GM23338 (cell line): ENCODE data around the gene QRICH2. TPM values are rescaled to one million over a fixed set of nuclear protein-coding genes. Genes with fewer than 3 reads are reported as not detected.

ENCODE experiments used
- ATAC-seq: fragments of 200-7000 bp; cut with Tn5 transposase; 3 replicates; pipeline ENCODE4 v1.9.1; 2020
- DNase-seq: peaks from one replicate; pipeline ENCODE4 v3.0.0-alpha.2; 2015; ENCODE audit warnings: low spot score
- H2AFZ ChIP-seq: fragments of 200-600 bp; sonication (generic); 2 replicates; pipeline ENCODE4 v1.8.0; 2016; ENCODE audit warnings: antibody characterized with exemption, mild to moderate bottlenecking, moderate library complexity
- H3F3A ChIP-seq: fragments of 200-600 bp; sonication (generic); replicated peaks from 2 replicates; pipeline ENCODE4 v1.8.0; 2017; ENCODE audit warnings: antibody characterized with exemption, mixed run types, low read depth
- H3K27ac ChIP-seq: fragments of 200-600 bp; sonication (generic); 2 replicates; pipeline ENCODE4 v1.6.1; 2016; ENCODE audit warnings: low read depth
- H3K27me3 ChIP-seq: fragments of 200-600 bp; sonication (generic); 2 replicates; pipeline ENCODE4 v1.8.0; 2016; ENCODE audit warnings: mild to moderate bottlenecking, mixed run types, moderate library complexity; ENCODE audit not compliant: insufficient read depth
- H3K36me3 ChIP-seq: fragments of 200-600 bp; sonication (generic); 2 replicates; pipeline ENCODE4 v1.8.0; 2016; ENCODE audit warnings: mild to moderate bottlenecking; ENCODE audit not compliant: insufficient read depth
- H3K4me1 ChIP-seq: fragments of 200-600 bp; sonication (generic); 2 replicates; pipeline ENCODE4 v1.8.0; 2016; ENCODE audit warnings: mild to moderate bottlenecking, moderate library complexity; ENCODE audit not compliant: insufficient read depth
- H3K4me2 ChIP-seq: fragments of 200-600 bp; sonication (generic); 2 replicates; pipeline ENCODE4 v1.7.1; 2017; ENCODE audit warnings: mixed run types
- H3K4me3 ChIP-seq: fragments of 200-600 bp; sonication (generic); 2 replicates; pipeline ENCODE4 v1.6.1; 2016; ENCODE audit warnings: mixed run types
- H3K79me2 ChIP-seq: fragments of 200-600 bp; sonication (generic); replicated peaks from 2 replicates; pipeline ENCODE4 v1.8.0; 2017; ENCODE audit warnings: mild to moderate bottlenecking; ENCODE audit not compliant: insufficient read depth
- H3K9me2 ChIP-seq: fragments of 200-600 bp; sonication (generic); 2 replicates; pipeline ENCODE4 v1.8.0; 2017; ENCODE audit not compliant: insufficient read depth
- H4K20me1 ChIP-seq: fragments of 200-600 bp; sonication (generic); replicated peaks from 2 replicates; pipeline ENCODE4 v1.8.0; 2017; ENCODE audit warnings: mild to moderate bottlenecking; ENCODE audit not compliant: insufficient read depth
- H3K27ac Mint-ChIP-seq: 2 replicates; pipeline ENCODE4 v1.8.0; 2020; ENCODE audit warnings: inconsistent platforms, mild to moderate bottlenecking, moderate library complexity, mixed read lengths
- H3K27me3 Mint-ChIP-seq: 3 replicates; pipeline ENCODE4 v1.8.0; 2022; ENCODE audit warnings: low read depth, mild to moderate bottlenecking, moderate library complexity, mixed read lengths, inconsistent platforms; ENCODE audit not compliant: insufficient read depth, poor library complexity
- H3K36me3 Mint-ChIP-seq: 3 replicates; pipeline ENCODE4 v1.8.0; 2021; ENCODE audit warnings: low read depth, mild to moderate bottlenecking, inconsistent platforms, moderate library complexity, mixed read lengths
- H3K4me1 Mint-ChIP-seq: 3 replicates; pipeline ENCODE4 v1.8.0; 2020; ENCODE audit warnings: mild to moderate bottlenecking, inconsistent platforms, mixed read lengths
- H3K4me3 Mint-ChIP-seq: 3 replicates; pipeline ENCODE4 v1.8.0; 2021; ENCODE audit warnings: moderate library complexity, mild to moderate bottlenecking, inconsistent platforms, mixed read lengths
- H3K9me3 Mint-ChIP-seq: 3 replicates; pipeline ENCODE4 v1.8.0; 2020; ENCODE audit warnings: moderate library complexity, mild to moderate bottlenecking, inconsistent platforms, mixed read lengths
- ETS1 ChIP-seq: IDR thresholded peaks from 2 replicates; pipeline ENCODE4 v1.6.1; 2016; ENCODE audit warnings: antibody characterized with exemption
- EZH2phosphoT487 ChIP-seq: fragments of 200-600 bp; sonication (generic); IDR thresholded peaks from one replicate; pipeline ENCODE4 v1.8.1; 2018; ENCODE audit warnings: antibody characterized with exemption; ENCODE audit not compliant: unreplicated experiment
- JUNB ChIP-seq: IDR thresholded peaks from one replicate; pipeline ENCODE4 v1.6.1; 2016; ENCODE audit warnings: antibody characterized with exemption; ENCODE audit not compliant: unreplicated experiment
- STAT1 ChIP-seq: IDR thresholded peaks from one replicate; pipeline ENCODE4 v1.6.1; 2016; ENCODE audit warnings: antibody characterized with exemption; ENCODE audit not compliant: unreplicated experiment
- ZNF114 ChIP-seq: fragments of 250-450 bp; sonication (Bioruptor Pico); IDR thresholded peaks from 2 replicates; pipeline ENCODE4 v1.5.0; 2020; ENCODE audit warnings: mild to moderate bottlenecking, moderate library complexity
- ZNF331 ChIP-seq: fragments of 250-450 bp; sonication (Bioruptor Pico); IDR thresholded peaks from 2 replicates; pipeline ENCODE4 v1.5.0; 2020; ENCODE audit warnings: low read depth, mild to moderate bottlenecking, moderate library complexity
- polyA plus RNA-seq: library from polyadenylated mRNA; unstranded; fragments of >200 nt; fragmentation: Nextera tagmentation; extraction: Ambion mirVana; gene quantifications from 2 replicates; pipeline ENCODE4 v1.2.1, GENCODE V29; 2016
- total RNA-seq: library from RNA; depleted of rRNA; stranded (reverse); fragments of >200 nt; shearing (Covaris generic); gene quantifications from 2 replicates; pipeline ENCODE4 v1.2.3, GENCODE V29; 2014
- TF ChIP-seq, protein P1 (sequence below): IDR thresholded peaks from one replicate; pipeline ENCODE4 v1.6.1; 2018; ENCODE audit warnings: antibody characterized with exemption; ENCODE audit not compliant: unreplicated experiment
- TF ChIP-seq, protein P2 (sequence below): fragments of 250-450 bp; sonication (Bioruptor Pico); IDR thresholded peaks from 2 replicates; pipeline ENCODE4 v1.5.0; 2020; ENCODE audit warnings: mild to moderate bottlenecking, moderate library complexity

QRICH2 gene
- total and polyA plus RNA-seq, 2 experiments from 2014 or later: 2.2 to 3.7 TPM

DNA sequence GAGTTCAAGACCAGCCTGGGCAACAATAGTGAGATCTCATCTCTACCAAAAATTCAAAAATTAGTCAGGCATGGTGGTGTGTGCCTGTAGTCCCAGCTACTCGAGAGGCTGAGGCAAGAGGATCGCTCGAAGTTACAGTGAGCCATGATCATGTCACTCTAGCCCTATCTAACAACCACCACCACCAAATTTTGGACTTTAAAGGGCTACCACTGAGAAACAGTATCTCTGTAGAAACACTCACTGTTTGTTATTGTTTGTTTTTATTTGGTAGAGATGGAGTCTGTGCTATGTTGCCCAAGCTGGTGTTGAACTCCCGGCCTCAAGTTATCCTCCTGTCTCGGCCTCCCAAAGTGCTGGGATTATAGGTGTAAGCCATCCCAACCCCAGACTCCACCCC lies 44.2 kb downstream of the QRICH2 start:
- no peak overlapping the region for H3K27ac Mint-ChIP-seq
- no peak overlapping the region for H3K4me3 Mint-ChIP-seq
- no peak overlapping the region for H3K27ac ChIP-seq

More for the DNA sequence above, 44.2 kb downstream of the QRICH2 start:
- no peaks in the 10 kb centered on the region for H3K9me3 Mint-ChIP-seq
- H2AFZ ChIP-seq: no peak overlapping the region
- H4K20me1 ChIP-seq: no peaks in the 10 kb centered on the region
- peak overlapping the region; percentile 68; the same call in 1 of the 2 replicates for H3K4me2 ChIP-seq
- TF ChIP-seq JUNB (no peak), EZH2phosphoT487 (no peak), STAT1 (no peak), ETS1 (no peak), ZNF114 (CRISPR knock-in tag) (no peak), ZNF331 (no peak)
- TF ChIP-seq, protein P1, sequence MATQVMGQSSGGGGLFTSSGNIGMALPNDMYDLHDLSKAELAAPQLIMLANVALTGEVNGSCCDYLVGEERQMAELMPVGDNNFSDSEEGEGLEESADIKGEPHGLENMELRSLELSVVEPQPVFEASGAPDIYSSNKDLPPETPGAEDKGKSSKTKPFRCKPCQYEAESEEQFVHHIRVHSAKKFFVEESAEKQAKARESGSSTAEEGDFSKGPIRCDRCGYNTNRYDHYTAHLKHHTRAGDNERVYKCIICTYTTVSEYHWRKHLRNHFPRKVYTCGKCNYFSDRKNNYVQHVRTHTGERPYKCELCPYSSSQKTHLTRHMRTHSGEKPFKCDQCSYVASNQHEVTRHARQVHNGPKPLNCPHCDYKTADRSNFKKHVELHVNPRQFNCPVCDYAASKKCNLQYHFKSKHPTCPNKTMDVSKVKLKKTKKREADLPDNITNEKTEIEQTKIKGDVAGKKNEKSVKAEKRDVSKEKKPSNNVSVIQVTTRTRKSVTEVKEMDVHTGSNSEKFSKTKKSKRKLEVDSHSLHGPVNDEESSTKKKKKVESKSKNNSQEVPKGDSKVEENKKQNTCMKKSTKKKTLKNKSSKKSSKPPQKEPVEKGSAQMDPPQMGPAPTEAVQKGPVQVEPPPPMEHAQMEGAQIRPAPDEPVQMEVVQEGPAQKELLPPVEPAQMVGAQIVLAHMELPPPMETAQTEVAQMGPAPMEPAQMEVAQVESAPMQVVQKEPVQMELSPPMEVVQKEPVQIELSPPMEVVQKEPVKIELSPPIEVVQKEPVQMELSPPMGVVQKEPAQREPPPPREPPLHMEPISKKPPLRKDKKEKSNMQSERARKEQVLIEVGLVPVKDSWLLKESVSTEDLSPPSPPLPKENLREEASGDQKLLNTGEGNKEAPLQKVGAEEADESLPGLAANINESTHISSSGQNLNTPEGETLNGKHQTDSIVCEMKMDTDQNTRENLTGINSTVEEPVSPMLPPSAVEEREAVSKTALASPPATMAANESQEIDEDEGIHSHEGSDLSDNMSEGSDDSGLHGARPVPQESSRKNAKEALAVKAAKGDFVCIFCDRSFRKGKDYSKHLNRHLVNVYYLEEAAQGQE: no peak
- TF ChIP-seq, protein P2, sequence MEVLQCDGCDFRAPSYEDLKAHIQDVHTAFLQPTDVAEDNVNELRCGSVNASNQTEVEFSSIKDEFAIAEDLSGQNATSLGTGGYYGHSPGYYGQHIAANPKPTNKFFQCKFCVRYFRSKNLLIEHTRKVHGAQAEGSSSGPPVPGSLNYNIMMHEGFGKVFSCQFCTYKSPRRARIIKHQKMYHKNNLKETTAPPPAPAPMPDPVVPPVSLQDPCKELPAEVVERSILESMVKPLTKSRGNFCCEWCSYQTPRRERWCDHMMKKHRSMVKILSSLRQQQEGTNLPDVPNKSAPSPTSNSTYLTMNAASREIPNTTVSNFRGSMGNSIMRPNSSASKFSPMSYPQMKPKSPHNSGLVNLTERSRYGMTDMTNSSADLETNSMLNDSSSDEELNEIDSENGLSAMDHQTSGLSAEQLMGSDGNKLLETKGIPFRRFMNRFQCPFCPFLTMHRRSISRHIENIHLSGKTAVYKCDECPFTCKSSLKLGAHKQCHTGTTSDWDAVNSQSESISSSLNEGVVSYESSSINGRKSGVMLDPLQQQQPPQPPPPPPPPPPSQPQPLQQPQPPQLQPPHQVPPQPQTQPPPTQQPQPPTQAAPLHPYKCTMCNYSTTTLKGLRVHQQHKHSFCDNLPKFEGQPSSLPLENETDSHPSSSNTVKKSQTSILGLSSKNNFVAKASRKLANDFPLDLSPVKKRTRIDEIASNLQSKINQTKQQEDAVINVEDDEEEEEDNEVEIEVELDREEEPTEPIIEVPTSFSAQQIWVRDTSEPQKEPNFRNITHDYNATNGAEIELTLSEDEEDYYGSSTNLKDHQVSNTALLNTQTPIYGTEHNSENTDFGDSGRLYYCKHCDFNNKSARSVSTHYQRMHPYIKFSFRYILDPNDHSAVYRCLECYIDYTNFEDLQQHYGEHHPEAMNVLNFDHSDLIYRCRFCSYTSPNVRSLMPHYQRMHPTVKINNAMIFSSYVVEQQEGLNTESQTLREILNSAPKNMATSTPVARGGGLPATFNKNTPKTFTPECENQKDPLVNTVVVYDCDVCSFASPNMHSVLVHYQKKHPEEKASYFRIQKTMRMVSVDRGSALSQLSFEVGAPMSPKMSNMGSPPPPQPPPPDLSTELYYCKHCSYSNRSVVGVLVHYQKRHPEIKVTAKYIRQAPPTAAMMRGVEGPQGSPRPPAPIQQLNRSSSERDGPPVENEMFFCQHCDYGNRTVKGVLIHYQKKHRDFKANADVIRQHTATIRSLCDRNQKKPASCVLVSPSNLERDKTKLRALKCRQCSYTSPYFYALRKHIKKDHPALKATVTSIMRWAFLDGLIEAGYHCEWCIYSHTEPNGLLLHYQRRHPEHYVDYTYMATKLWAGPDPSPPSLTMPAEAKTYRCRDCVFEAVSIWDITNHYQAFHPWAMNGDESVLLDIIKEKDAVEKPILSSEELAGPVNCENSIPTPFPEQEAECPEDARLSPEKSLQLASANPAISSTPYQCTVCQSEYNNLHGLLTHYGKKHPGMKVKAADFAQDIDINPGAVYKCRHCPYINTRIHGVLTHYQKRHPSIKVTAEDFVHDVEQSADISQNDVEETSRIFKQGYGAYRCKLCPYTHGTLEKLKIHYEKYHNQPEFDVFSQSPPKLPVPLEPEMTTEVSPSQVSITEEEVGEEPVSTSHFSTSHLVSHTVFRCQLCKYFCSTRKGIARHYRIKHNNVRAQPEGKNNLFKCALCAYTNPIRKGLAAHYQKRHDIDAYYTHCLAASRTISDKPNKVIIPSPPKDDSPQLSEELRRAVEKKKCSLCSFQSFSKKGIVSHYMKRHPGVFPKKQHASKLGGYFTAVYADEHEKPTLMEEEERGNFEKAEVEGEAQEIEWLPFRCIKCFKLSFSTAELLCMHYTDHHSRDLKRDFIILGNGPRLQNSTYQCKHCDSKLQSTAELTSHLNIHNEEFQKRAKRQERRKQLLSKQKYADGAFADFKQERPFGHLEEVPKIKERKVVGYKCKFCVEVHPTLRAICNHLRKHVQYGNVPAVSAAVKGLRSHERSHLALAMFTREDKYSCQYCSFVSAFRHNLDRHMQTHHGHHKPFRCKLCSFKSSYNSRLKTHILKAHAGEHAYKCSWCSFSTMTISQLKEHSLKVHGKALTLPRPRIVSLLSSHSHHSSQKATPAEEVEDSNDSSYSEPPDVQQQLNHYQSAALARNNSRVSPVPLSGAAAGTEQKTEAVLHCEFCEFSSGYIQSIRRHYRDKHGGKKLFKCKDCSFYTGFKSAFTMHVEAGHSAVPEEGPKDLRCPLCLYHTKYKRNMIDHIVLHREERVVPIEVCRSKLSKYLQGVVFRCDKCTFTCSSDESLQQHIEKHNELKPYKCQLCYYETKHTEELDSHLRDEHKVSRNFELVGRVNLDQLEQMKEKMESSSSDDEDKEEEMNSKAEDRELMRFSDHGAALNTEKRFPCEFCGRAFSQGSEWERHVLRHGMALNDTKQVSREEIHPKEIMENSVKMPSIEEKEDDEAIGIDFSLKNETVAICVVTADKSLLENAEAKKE (CRISPR knock-in tag): no peak
- no peaks in the 10 kb centered on the region for H3K27me3 ChIP-seq
- DNase-seq: no peak
- H3K27me3 Mint-ChIP-seq: peaks cover 12% of the 10 kb centered on the region
- peaks cover 18% of the 10 kb centered on the region; the same call in 1 of the 2 replicates for H3K4me1 ChIP-seq
- no peaks in the 10 kb centered on the region for H3K36me3 ChIP-seq
- peaks cover 7% of the 10 kb centered on the region; the same call in 2 of the 3 replicates for H3K36me3 Mint-ChIP-seq
- H3K79me2 ChIP-seq: peaks cover 21% of the 10 kb centered on the region
- ATAC-seq: no peak
- no peaks in the 10 kb centered on the region for H3K9me2 ChIP-seq
- no peak overlapping the region for H3K4me3 ChIP-seq
- peaks cover 36% of the 10 kb centered on the region for H3K4me1 Mint-ChIP-seq
- 0 out of 2 replicates have a peak, but pooled peaks cover 5% of the 10 kb centered on the region for H3F3A ChIP-seq
